ENCODE data around the gene CLTC. TPM values are rescaled to one million over a fixed set of nuclear protein-coding genes. Genes with fewer than 3 reads are reported as not detected.

CLTC gene
- total RNA-seq, 1 experiment from 2014 or later = 254 TPM

GRCh38 chr17:59621771-59622170 is 2.1 kb downstream of the CLTC start:
- Histone ChIP-seq H4K20me1 (ENCODE audit: control insufficient read depth, insufficient read depth, insufficient read length) (no peaks in the 10 kb centered on the region), H3K9me3 (ENCODE audit: control insufficient read depth, low read depth, low read length) (no peaks in the 10 kb centered on the region)

More at GRCh38 chr17:59621771-59622170, 2.1 kb downstream of the CLTC start:
- H3K9me3 Mint-ChIP-seq = no peaks in the 10 kb centered on the region
- H3K36me3 Mint-ChIP-seq (ENCODE audit: insufficient read depth in 1 of 3, low read depth in 3 of 3) = peaks cover 0 to 2% (median 0%) of the 10 kb centered on the region in 3 experiments; a peak in 5 of 7 replicates
- Histone ChIP-seq H2BK20ac (ENCODE audit: low read depth, low read length, poor library complexity, severe bottlenecking) (no peak overlapping the region), H3K4me2 (ENCODE audit: insufficient read depth, insufficient read length, low read length) (peak overlapping the region; percentile 11), H4K5ac (ENCODE audit: insufficient read length, low read depth, low read length) (no peak overlapping the region), H2BK15ac (ENCODE audit: low read depth, low read length) (no peak overlapping the region), H3K79me2 (ENCODE audit: insufficient read depth, low read length) (peaks cover 60% of the 10 kb centered on the region), H3T11ph (ENCODE audit: low read length) (no peak overlapping the region), H3K4me1 (ENCODE audit: insufficient read depth, low read length) (no peaks in the 10 kb centered on the region; the same call in 1 of the 2 replicates), H3K23me2 (ENCODE audit: insufficient read length, low read depth, low read length, poor library complexity, severe bottlenecking) (peaks cover 5% of the 10 kb centered on the region), H3K18ac (ENCODE audit: insufficient read length, low read depth, low read length) (no peak overlapping the region), H3K23ac (ENCODE audit: insufficient read length, low read depth, low read length) (no peak overlapping the region), H3K14ac (ENCODE audit: insufficient read depth, low read length) (no peak overlapping the region), H2AK5ac (ENCODE audit: insufficient read length, low read length) (no peak overlapping the region), H3K27ac (ENCODE audit: insufficient read length, low read depth, low read length) (no peak overlapping the region), H2BK5ac (ENCODE audit: insufficient read length, low read length) (no peak overlapping the region), H4K8ac (replicated peaks; ENCODE audit: insufficient read length, low read depth, low read length) (no peak overlapping the region), H2AFZ (ENCODE audit: low read length) (no peak overlapping the region), H3K56ac (ENCODE audit: insufficient read length, low read depth, low read length) (no peak overlapping the region), H3K79me1 (ENCODE audit: insufficient read depth, low read depth, low read length, poor library complexity, severe bottlenecking) (no peaks in the 10 kb centered on the region), H3K4ac (ENCODE audit: low read depth, low read length) (no peak overlapping the region), H4K91ac (ENCODE audit: insufficient read length, low read depth, low read length) (no peak overlapping the region), H3K27me3 (ENCODE audit: insufficient read depth, low read length) (no peaks in the 10 kb centered on the region), H3K9ac (ENCODE audit: extremely low read depth, insufficient read length, low read length) (no peak overlapping the region), H2BK12ac (ENCODE audit: insufficient read length, low read depth, low read length) (no peak overlapping the region), H2BK120ac (ENCODE audit: low read depth, low read length, poor library complexity, severe bottlenecking) (no peak overlapping the region)
- peak overlapping the region in 1 of 3 experiments; percentile 38; a peak in 1 of 7 replicates for H3K27ac Mint-ChIP-seq
- H3K27me3 Mint-ChIP-seq (ENCODE audit: low read depth) = no peaks in the 10 kb centered on the region
- no peak for DNase-seq
- peaks cover 36 to 38% of the 10 kb centered on the region in 2 experiments for H3K4me1 Mint-ChIP-seq
- peak overlapping the region; percentile 95 to 98 for H3K4me3 Mint-ChIP-seq
- TF ChIP-seq CTCF (conservative IDR thresholded peaks at IDR 0.05) = no peak
- WGBS (ENCODE audit: extremely low coverage, insufficient read length, low lambda C conversion rate) = no CpG with 5 or more reads among the region's 4 CpGs

All from H9 (cell line).